Esophagus (tissue), 2 donors: Measurements from ENCODE around the gene TACC3. TPM values are rescaled to one million over a fixed set of nuclear protein-coding genes. Genes with fewer than 3 reads are reported as not detected.

ENCODE experiments used
- H3K27ac ChIP-seq, 2 donors: one replicate each; pipeline ENCODE4 v1.5.1; 2013; ENCODE audit warnings: low read depth in 2 of 2, mild to moderate bottlenecking in 2 of 2, inconsistent platforms in 1 of 2, low read length in 1 of 2, moderate library complexity in 1 of 2
- H3K27me3 ChIP-seq, 2 donors: one replicate each; pipeline ENCODE4 v1.6.1; 2013; ENCODE audit warnings: low read length in 2 of 2, control low read depth in 1 of 2, mild to moderate bottlenecking in 1 of 2; ENCODE audit not compliant: insufficient read depth in 2 of 2, control insufficient read depth in 1 of 2
- H3K36me3 ChIP-seq, 2 donors: one replicate each; pipeline ENCODE4 v1.6.1; 2013; ENCODE audit warnings: low read length in 1 of 2; ENCODE audit not compliant: control insufficient read depth in 2 of 2, insufficient read depth in 2 of 2
- H3K4me1 ChIP-seq, 2 donors: one replicate each; pipeline ENCODE4 v1.6.1; 2013; ENCODE audit warnings: low read length in 1 of 2; ENCODE audit not compliant: control insufficient read depth in 2 of 2, insufficient read depth in 2 of 2
- H3K4me3 ChIP-seq, 2 donors: one replicate each; pipeline ENCODE4 v1.5.1; 2013; ENCODE audit warnings: low read length in 2 of 2, mild to moderate bottlenecking in 2 of 2, low read depth in 1 of 2, moderate library complexity in 1 of 2
- H3K9me3 ChIP-seq, 2 donors: one replicate each; pipeline ENCODE4 v1.6.1; 2013; ENCODE audit warnings: mild to moderate bottlenecking in 2 of 2, low read depth in 1 of 2, low read length in 1 of 2, moderate library complexity in 1 of 2; ENCODE audit not compliant: control insufficient read depth in 2 of 2, insufficient read depth in 1 of 2
- WGBS, 2 donors: extraction: QIAGEN DNeasy Blood & Tissue Kit; methylation state at CpG; one replicate each; pipeline ENCODE4 v1.1.7; 2013; 5-methylcytosine and 5-hydroxymethylcytosine counted together
- polyA plus RNA-seq, 2 donors: library from polyadenylated mRNA; stranded (reverse); fragments of 200-250 nt; gene quantifications; one replicate each; pipeline ENCODE4 v1.2.3, GENCODE V29; 2013
- donor health status: healthy with polysubstance abuse.
- donor health status: Bipolar disorder and iron deficiency.

Gene TACC3
- polyA plus RNA-seq: 10 to 100 TPM; 22.5 to 25.7 TPM

DNA sequence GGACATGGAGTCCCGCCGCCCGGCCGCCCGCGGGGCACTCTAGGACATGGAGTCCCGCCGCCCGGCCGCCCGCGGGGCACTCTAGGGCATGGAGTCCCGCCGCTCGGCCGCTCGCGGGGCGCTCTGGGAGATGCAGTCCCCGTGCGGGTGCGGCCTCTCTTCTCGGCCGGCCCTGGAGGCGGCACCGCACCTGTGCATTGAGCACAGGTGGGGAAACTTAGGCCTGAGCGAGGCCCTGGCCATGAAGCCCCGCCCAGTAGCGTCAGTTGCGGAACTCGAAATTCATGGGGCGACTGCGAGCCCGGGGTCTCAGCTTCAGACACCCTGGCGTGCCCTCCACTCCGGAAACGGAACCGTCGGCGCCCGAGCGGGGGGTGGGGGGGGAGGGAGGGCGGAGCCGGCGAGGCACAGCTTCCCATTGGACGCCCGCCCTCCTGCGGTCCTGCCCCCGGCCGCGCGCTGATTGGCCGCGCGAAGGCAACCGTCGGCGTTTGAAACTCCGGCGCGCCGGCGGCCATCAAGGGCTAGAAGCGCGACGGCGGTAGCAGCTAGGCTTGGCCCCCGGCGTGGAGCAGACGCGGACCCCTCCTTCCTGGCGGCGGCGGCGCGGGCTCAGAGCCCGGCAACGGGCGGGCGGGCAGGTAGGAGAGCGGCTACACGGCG, at the start of gene TACC3, which contains the start of gene TMEM129:
Gene TACC3, plus strand, starts transcription at position 519 of the 663 bp plus-strand sequence. CDS start 1,901 bp downstream, outside the sequence.
Gene TMEM129, minus strand, starts transcription at position 321 of the 663 bp plus-strand sequence. CDS start 486 bp downstream, outside the sequence.
- WGBS, 2 donors: 0 to 1% methylated on average over 69 to 83 of the region's 83 CpGs
- Histone ChIP-seq H3K27ac (peak within 1 kb of the TSS; percentile 96 to 99), H3K36me3 (peaks cover 10 to 30% of the 10 kb centered on the region in 2 donors), H3K4me1 (peaks cover 20 to 27% of the 10 kb centered on the region in 2 donors), H3K4me3 (peak within 1 kb of the TSS; percentile 74 to 94), H3K9me3 (no peaks in the 10 kb centered on the region), H3K27me3 (no peaks in the 10 kb centered on the region)

DNA sequence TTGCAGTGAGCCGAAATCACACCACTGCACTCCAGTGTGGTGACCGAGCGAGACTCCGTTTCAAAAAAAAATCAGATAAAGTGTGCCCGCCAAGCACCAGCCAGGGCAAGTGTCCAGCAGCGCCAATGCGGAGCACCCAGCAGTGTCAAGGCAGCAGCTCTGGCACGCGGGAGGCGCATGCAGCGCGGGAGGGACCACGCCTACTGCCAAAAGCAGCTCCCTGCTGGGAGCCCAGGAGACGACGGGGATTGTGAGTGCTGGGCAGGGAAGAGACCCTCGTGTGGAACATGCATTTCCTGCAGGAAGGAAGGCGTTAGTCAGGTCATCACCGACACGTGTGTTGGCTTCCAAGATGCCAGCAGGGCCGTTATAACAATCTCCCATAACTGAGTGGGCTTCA, 47.6 kb upstream of the TACC3 start:
- peaks cover 0 to 3% of the 10 kb centered on the region in 2 donors for H3K4me1 ChIP-seq
- WGBS, 2 donors: 86 to 88% methylated on average over 20 of the region's 20 CpGs

DNA sequence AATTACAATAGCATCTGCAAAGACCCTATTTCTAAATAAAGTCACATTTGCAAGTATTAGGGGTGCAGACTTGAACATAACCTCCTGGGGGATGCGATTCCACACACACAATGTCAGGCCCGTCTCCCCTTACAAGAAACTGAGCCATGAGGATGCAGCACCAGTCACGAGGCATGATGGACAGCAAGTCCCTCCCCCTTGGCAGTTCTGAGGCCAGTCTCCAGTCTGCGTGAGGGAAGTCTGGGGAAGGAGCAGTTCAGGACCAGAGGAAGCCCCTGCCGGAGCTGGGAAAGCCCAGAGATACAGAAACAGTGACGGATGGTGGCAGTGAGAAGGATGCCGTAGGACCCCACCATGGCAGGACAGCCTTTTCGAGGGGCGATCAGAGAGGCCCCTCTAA, 46.6 kb upstream of the TACC3 start:
- WGBS, 2 donors: 71 to 72% methylated on average over 9 of the region's 9 CpGs
- Histone ChIP-seq H3K4me3 (no peak overlapping the region), H3K9me3 (no peaks in the 10 kb centered on the region), H3K36me3 (no peaks in the 10 kb centered on the region), H3K27ac (no peak overlapping the region), H3K27me3 (no peaks in the 10 kb centered on the region), H3K4me1 (peaks cover 0 to 3% of the 10 kb centered on the region in 2 donors)

More for the DNA sequence above, 47.6 kb upstream of the TACC3 start:
- no peaks in the 10 kb centered on the region for H3K36me3 ChIP-seq
- H3K27ac ChIP-seq: no peak overlapping the region
- H3K27me3 ChIP-seq: no peaks in the 10 kb centered on the region
- no peak overlapping the region for H3K4me3 ChIP-seq
- H3K9me3 ChIP-seq: no peaks in the 10 kb centered on the region

DNA sequence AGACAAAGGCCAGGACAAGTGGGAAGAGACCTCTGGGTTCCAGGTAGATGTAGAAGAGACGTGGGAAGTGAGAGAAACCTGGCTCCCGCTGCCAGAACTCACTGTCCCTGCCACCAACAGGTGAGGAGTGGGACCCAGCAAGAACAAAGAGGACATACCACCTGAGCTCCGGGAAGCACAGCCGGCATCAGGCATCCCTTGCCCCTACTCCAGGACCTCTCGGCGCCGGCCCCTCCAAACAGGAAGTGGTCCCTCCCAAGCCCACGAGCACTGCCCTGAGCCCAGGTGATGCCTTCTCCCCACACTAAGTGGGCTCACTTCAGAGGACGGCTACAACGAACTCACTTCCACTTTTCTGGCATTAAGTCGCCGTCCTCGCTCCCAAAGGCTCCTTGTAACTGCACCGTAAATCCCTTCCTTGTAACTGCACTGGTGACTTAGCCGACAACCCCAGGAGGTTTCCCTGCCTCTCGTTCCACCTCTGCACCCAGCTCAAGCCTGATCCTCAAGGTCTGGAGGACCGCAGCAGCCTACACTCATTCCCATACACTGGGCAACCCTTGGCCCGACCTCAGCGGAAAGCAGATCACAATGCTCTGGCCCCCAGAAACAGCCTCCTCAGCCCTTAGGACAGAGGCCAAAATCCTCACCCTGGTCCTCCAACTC, 46.1 kb upstream of the TACC3 start:
- no peaks in the 10 kb centered on the region for H3K36me3 ChIP-seq
- no peaks in the 10 kb centered on the region for H3K27me3 ChIP-seq
- no peaks in the 10 kb centered on the region for H3K9me3 ChIP-seq
- H3K4me1 ChIP-seq: peaks cover 0 to under 1% of the 10 kb centered on the region in 2 donors
- H3K27ac ChIP-seq: no peak overlapping the region
- WGBS, 2 donors: 83 to 89% methylated on average over 18 to 19 of the region's 19 CpGs
- no peak overlapping the region for H3K4me3 ChIP-seq

DNA sequence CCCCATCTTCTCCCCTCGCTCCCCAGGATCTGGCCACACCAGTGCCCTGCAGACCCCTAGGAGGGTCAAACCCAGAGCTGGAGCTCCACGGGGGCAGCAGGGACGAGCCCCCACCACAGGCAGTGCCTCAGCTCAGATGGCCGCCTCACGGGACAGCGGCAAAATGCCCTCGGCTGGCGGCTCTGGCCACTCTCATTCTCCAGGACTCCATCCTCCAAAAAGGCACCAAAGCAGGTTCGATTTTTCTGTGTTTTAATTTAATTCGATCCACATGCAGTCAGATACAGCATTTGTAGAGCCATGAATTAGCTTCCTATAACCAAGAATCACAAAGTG, 45.6 kb upstream of the TACC3 start:
- H3K9me3 ChIP-seq: no peaks in the 10 kb centered on the region
- no peak overlapping the region for H3K27ac ChIP-seq
- H3K4me1 ChIP-seq: no peaks in the 10 kb centered on the region
- no peak overlapping the region for H3K4me3 ChIP-seq
- 78 to 80% methylated on average over 10 of the region's 10 CpGs for WGBS, 2 donors
- H3K36me3 ChIP-seq: no peaks in the 10 kb centered on the region
- H3K27me3 ChIP-seq: no peaks in the 10 kb centered on the region

DNA sequence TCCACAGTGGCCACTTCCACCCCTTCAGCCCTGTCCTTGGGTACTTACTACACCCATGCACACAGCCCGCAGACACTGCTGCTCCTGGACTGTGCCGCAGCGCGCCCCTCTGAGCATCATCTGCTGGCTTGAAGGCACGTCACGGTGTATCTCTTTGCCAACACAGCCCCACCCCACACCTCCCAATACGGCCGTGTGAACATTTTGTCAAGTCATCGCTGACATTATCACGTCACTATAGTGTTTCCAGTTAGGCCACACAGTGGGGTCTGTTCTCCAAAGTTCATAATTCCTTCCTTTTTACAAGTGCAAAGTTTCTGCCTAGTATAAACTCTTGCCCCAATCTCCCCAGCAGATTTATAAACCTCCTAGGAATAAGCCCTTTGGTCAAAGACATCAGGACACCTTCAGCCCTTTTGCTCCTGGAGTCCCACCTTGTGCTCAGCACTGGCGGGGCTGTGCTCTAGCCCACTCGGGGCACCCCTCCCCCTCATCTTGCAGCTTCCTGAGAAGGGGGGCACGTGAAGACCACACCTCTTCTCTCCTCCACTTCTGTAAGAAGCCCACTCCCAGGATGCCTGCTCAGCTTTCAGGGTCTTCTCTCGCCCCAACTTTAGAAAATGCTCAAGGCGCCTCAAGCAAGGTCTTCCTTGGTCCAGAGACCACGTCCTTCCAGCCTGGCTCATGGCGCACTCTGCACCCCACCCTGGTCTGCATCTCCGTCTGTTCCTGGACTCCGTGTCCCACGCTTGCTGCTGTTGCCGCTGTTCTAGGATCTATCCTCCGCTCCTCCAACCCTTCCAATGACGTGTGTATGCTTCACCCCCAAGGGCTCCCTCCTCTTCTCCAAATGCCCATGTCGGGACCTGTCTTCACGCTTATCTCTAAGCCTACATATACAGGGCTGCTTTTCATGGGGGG, 44.5 kb upstream of the TACC3 start:
- Histone ChIP-seq H3K4me1 (no peaks in the 10 kb centered on the region), H3K9me3 (no peaks in the 10 kb centered on the region), H3K36me3 (no peaks in the 10 kb centered on the region), H3K4me3 (no peak overlapping the region), H3K27ac (no peak overlapping the region), H3K27me3 (no peaks in the 10 kb centered on the region)
- WGBS, 2 donors: 72 to 75% methylated on average over 25 of the region's 25 CpGs

DNA sequence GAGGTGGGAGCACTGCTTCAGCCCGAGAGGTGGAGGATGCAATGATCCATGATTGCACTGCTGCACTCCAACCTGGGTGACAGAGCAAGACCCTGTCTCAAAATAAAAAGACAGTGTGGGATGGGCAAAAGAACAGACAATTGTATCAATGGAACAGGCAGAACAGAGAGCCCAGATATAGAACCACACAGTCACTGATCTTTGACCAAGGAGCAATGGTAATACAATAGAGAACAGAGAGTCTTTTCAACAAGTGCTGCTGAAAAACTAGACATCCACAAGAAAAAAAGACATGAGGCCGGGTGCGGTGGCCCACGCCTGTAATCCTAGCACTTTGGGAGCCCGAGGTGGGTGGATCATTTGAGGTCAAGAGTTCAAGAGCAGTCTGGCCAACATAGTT, 43.1 kb upstream of the TACC3 start:
- Histone ChIP-seq H3K27me3 (no peaks in the 10 kb centered on the region), H3K27ac (no peak overlapping the region), H3K4me1 (no peaks in the 10 kb centered on the region), H3K36me3 (no peaks in the 10 kb centered on the region), H3K9me3 (no peaks in the 10 kb centered on the region), H3K4me3 (no peak overlapping the region)
- WGBS, 2 donors: 70 to 80% methylated on average over 5 of the region's 5 CpGs

DNA sequence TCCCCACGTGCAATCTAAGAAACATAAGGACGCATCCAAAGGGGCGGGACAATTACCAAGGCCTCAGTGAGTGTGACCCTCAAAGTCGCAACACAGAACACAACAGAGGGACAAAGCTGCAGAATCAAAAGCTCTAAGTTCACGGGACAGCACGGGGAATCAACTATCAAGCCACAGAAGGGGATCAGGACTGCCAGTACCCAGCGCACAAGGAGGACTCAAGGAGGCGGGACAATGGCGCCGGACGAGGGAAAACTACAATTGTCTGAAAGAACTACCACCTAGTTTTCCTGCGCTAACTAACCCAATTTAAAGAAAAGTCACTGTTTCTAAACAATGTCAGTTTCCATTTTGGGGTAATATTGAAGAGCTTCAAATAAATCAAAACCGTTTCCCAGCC, 38.5 kb upstream of the TACC3 start:
- Histone ChIP-seq H3K36me3 (no peaks in the 10 kb centered on the region), H3K4me1 (peaks cover 3% of the 10 kb centered on the region in 2 donors), H3K27ac (no peak overlapping the region), H3K9me3 (no peaks in the 10 kb centered on the region), H3K27me3 (no peaks in the 10 kb centered on the region), H3K4me3 (peak overlapping the region in 1 of 2 donors; percentile 66)
- 87 to 89% methylated on average over 13 of the region's 13 CpGs for WGBS, 2 donors

DNA sequence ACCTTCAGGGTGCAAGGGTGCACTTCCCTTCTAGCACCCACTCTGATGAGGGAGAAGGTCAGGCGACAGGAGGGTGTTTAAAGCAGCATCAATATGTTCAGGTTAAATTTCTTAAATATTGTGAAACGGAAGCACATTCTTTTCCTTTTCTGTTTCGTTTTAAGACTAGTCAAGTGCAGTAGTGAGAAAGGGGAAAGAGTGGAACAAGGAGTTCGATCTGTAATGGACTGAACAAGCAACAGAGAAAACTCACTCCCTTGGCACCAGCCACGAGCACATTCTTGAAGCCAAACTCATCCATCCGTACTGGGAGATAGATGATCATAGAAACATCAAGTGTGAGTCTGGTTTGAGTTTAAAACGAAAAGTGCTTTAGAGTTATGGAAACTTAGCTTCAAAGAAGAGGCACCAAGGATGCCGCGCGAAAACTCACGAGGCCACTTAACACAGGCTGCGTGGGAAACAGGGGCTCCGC, 38.0 kb upstream of the TACC3 start:
- H3K9me3 ChIP-seq: no peaks in the 10 kb centered on the region
- H3K4me1 ChIP-seq: peaks cover 3% of the 10 kb centered on the region in 2 donors
- peak overlapping the region; percentile 62 to 66 for H3K4me3 ChIP-seq
- H3K27me3 ChIP-seq: no peaks in the 10 kb centered on the region
- H3K27ac ChIP-seq: peak overlapping the region; percentile 64 to 84
- 5 to 8% methylated on average over 13 of the region's 13 CpGs for WGBS, 2 donors
- H3K36me3 ChIP-seq: no peaks in the 10 kb centered on the region
